CD4-positive, alpha-beta T cell treated with Interleukin-10 for 1 hour (primary cell): ENCODE data around the gene BMP8A.
"Not testable (repeated sequence)": the region's sequence is repeated elsewhere in the genome, so short reads cannot be mapped to it uniquely, and the experiment has no call there.

ENCODE experiments used
- DNase-seq: peaks from one replicate; pipeline ENCODE4 v3.0.0-alpha.2; 2020

The BMP8A gene

GRCh38 chr1:39508266-39508665, 16.8 kb downstream of the BMP8A start:
- DNase-seq, result no peak

GRCh38 chr1:39508857-39509305, 17.4 kb downstream of the BMP8A start:
- no peak for DNase-seq

DNA sequence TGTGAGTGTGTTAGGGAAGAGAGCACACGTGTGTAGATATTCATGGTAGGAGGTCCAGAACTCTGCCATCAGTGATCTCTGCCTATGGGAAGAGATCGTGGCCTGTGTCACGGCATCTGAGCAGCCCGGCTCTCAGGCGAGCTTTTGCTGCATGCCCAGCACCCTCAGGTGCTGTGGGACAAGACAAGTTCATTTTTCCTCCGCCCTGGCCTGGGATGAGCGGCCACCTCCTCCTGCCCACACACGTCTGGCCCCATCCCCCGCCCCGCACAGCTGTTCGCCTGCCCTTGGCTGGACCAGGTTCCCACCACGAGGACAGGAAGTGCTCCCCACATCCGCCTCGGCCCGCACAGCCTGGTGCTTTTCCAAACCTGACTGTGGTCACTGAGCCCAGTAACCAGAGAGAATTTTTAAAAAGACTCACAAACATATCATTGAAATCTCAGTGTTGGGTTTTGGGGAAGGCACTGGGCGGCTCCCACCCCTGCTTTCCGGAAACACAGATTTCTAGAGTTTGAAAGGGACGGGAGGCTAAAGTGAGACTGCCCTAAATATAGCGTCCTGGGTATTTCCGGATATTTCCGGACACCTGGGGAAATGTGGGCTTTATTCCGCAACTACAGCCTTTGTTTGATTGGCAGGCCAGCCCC, 18.0 kb downstream of the BMP8A start:
- peak; percentile 29 for DNase-seq

GRCh38 chr1:39510570-39511186, 19.2 kb downstream of the BMP8A start:
- not testable (repeated sequence) for DNase-seq

DNA sequence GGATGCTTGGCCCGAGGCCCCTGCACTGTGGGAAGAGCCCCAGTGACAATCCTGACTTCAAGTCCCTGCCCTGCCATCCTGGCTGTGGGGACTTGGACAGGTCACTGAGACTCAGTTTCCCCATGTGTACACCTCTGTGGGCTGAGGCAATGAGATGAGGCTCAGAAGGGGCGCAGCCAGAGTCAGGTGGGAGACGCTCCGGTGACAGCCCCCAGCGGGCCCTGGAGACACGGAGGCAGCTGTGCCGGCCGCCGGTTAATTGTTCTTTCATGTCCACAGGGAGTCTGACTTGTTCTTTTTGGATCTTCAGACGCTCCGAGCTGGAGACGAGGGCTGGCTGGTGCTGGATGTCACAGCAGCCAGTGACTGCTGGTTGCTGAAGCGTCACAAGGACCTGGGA, 20.0 kb downstream of the BMP8A start:
- DNase-seq, result not testable (repeated sequence)

DNA sequence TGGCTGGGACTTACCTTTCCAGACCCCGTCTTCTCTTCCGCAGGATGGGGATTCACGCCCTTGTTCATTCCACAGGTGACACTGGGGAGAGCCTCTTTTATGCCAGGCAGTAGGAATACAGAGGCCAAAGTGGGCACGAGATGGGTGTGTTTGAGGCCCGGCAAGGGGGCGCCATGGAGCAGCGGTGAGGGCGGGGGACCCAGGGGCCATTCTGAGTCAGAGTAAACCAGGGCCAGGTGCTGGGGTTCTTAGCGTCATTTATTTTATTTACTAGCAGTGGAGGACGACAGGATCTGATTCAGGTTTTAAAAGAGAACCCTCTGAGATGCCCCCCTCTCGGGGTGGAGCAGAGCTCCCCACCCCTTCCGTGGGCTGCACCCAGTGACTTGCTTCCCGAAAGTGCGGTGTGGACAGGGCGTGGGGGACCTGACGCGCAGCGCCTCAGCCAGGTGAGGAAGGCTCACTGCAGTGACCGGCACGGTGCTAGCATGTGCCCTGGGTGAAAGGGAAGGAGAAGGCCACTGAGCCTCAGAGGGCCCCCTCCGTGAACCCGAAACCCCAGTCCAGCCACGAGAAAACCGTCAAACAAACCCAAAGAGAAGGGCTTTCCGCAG, 20.9 kb downstream of the BMP8A start:
- DNase-seq, result not testable (repeated sequence)

DNA sequence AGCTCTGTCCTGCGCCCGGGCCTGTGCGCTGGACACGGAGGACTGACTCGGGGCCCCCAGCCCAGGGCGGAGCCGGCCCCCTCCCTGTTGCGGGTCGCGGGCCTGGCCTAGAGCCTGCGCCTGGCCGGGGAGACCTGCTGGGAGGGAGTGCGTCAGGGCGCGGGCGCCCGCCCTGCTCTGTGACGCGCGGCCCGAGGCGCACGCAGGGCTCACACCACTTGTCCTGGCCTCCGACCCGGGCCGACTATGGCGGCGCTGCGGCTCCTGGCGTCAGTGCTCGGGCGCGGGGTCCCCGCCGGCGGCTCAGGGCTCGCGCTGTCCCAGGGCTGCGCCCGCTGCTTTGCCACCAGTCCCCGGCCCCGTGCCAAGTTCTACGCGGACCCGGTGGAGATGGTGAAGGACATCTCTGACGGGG, 23.3 kb downstream of the BMP8A start:
- not testable (repeated sequence) for DNase-seq

DNA sequence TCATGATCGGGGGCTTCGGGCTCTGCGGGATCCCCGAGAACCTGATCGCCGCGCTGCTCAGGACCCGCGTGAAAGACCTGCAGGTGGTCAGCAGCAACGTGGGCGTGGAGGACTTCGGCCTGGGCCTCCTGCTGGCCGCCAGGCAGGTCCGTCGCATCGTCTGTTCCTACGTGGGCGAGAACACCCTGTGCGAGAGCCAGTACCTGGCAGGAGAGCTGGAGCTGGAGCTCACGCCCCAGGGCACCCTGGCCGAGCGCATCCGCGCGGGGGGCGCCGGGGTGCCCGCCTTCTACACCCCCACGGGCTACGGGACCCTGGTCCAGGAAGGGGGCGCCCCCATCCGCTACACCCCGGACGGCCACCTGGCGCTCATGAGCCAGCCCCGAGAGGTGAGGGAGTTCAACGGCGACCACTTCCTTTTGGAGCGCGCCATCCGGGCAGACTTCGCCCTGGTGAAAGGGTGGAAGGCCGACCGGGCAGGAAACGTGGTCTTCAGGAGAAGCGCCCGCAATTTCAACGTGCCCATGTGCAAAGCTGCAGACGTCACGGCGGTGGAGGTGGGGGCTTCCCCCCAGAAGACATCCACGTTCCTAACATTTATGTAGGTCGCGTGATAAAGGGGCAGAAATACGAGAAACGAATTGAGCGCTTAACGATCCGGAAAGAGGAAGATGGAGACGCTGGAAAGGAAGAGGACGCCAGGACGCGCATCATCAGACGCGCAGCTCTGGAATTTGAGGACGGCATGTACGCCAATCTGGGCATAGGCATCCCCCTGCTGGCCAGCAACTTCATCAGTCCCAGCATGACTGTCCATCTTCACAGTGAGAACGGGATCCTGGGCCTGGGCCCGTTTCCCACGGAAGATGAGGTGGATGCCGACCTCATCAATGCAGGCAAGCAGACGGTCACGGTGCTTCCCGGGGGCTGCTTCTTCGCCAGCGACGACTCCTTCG, 24.0 kb downstream of the BMP8A start:
- not testable (repeated sequence) for DNase-seq

DNA sequence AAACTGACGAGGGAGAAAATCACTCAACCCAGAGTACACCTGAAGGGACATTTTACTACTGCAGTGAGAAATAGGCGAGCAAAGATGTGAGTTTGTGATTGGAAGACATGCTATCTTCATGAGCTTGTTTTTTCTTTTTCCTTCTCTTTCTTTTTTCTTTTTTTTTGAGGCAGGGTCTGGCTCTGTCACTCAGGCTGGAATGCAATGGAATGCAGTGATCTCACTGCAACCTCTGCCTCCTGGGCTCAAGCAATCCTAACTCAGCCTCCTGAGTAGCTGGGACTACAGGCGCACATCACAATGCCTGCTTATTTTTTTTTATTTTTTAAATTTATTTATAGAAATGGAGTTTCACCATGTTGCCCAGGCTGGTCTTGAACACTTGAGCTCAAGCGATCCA, 25.4 kb downstream of the BMP8A start:
- DNase-seq, result not testable (repeated sequence)

DNA sequence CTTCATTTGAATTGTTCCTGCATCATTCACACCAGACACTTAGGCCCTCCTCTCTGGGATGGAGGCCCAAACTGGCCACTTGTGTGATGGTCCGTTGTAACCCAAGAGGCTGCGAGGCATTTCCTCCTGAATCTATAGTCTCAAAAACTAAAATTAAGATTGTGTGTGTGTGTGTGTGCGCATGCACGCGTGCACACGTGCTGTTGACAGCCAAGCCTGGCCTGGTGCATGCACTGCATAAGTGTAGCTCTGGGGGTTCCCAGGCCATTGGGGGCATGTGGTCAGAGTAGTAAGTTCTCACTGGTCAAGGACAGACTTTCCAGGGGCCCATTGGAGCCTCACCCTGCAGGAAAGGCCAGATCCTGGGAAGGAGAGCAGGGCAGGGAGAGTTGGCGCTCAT, 26.5 kb downstream of the BMP8A start:
- not testable (repeated sequence) for DNase-seq

GRCh38 chr1:39519376-39519775, 27.9 kb downstream of the BMP8A start:
- DNase-seq, result not testable (repeated sequence)

GRCh38 chr1:39522221-39522620, 30.8 kb downstream of the BMP8A start:
- DNase-seq, result not testable (repeated sequence)

DNA sequence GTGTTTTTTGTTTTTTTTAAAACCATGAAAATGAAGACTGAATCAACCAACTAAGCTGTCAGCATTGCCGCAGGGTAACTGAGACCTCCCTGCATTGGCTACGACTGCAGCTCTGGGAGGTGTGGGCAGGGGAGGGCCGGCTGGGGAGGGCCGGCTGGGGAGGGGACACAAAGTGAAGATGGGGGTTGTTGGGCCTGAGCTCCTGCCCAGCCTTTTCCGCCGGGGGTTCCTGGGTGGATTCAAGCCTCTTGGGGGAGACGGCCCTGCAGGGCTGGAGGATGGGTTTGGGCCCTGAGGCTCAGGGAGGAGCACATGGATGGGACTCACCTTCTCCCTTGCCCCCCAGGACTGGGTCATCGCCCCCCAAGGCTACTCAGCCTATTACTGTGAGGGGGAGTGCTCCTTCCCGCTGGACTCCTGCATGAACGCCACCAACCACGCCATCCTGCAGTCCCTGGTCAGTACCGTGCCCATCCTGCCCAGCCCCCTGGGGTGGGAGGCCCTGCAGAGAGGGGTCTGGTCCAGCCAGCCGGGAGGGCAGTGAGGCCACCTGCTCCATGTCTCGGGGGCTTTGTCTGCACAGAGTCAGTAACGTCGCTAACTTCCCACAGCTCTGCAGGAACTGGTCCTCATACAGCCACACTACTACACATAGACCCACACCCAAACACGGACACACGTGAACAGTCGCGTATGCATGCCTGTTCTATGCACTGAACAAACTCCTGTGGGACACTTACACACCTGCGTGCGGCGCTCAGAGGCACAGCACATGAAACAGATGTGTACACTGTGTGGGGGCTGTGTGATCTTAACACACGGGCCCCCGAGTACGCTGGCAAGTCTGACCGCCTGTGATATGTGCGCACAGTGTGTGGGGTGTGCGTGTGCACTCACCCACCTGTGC, 31.5 kb downstream of the BMP8A start:
- no peak for DNase-seq

DNA sequence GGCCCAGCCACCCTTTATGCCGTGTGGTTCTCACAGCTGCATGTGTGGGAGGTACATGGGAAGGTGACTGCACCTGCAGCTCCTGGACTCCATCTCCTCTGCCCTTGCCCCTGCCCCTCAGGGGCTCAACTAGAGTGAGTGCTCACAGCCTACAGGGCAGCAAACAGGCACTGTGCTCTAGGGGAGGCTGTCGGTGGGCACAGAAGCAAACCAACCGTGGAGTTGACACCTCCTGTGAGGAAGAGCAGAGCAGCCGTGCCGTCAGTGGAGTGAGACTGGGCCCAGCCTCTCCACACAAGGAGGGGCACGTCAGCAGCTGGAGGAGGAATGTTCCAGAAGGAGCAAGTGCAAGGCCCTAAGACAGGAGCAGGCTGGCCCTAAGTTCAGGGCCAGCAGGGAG, 32.7 kb downstream of the BMP8A start:
- DNase-seq, result no peak

DNA sequence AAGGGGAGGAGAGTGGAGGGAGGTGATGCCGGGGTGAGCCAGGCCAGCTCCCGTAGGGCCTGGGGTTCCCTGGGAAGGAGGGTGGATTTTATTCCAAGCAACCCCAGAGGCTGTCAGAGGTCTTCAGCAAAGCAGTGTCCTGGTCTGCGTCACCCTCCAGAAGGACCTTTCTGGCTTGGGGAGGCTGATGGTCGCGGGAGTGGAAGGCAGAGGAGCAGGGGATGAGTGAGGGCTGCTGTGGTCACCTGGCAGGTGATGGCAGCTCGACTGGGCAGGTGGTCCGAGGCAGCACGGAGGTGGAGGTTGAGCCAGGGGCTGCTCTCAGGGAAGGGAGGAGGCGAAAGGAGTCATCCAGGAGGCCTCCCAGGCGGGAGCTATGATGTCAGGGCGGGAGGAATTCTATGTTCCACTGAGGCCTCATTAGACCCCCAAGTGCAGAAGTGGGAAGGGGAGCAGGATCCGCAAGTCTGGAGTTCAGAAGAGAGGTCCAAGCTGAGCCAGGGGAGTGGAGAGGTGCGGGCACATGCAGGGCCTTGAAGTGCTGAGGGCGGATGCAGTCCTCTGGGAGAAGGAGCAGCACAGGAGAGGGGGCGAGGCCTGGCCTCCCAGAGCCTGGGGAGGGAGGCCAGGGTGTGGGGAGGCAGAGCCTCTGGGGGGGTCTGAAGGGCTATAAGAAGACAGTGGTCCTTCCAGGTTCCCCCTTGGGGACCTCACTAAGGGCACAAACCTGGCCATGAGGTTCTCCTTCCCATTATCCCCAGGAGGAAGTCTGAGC, 33.3 kb downstream of the BMP8A start:
- DNase-seq, result no peak

DNA sequence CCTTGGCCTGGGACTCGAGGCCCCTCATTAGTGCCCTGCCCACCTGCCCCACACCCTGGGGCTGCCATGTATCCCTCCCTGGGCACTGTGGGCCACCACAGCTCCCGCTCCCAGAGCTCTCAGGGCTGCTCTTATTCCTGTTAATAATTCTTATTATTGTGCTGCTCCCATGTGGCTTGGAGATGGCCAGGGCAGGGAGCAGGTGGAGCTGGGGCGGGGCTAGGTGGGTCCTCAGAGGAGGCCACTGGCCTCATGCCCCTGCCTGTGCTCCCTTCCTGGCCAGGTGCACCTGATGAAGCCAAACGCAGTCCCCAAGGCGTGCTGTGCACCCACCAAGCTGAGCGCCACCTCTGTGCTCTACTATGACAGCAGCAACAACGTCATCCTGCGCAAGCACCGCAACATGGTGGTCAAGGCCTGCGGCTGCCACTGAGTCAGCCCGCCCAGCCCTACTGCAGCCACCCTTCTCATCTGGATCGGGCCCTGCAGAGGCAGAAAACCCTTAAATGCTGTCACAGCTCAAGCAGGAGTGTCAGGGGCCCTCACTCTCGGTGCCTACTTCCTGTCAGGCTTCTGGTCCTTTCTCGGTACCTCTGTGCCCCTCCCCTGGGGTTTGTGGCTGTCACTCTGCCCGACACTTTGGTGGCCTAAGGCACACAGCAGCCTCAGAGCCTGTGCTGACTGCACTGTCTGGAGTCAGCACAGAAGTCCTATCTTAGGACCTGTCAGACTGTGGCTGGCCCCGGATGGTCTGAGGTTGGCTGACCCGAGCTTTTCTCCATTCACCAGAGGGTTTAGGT, 34.1 kb downstream of the BMP8A start:
- peak; percentile 61 for DNase-seq

DNA sequence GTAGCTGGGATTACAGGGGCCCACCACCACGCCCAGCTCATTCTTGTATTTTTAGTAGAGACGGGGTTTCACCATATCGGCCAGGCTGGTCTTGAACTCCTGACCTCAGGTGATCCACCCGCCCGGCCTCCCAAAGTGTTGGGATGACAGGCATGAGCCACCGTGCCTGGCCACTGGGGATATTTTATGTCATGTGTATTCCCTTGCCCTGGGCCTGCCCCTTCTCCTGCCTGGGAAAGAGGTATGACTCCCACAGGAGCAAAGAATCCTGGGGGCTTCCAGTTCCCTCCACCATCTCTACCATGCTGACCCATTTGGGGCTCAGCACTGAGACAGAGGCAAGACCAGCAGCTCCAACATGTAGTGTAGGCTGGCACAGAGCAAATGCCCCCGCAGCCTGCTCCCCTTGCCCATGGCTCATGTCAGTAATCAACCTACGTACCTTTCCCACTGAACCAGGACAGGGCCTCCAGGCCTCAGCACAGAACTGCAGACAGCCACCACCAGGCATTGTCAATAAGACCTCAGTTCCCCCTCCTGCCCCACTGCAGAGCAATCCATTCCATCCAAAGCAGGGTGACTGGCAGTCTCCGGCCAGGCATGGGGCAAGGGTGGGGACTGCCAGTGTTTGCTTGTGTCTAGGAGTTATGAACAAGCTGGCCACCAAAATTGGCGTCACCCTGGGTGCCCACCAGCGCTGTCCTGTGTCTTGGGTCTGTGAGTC, 35.2 kb downstream of the BMP8A start:
- no peak for DNase-seq

GRCh38 chr1:39527190-39527579, 35.7 kb downstream of the BMP8A start:
- DNase-seq, result not testable (repeated sequence)

DNA sequence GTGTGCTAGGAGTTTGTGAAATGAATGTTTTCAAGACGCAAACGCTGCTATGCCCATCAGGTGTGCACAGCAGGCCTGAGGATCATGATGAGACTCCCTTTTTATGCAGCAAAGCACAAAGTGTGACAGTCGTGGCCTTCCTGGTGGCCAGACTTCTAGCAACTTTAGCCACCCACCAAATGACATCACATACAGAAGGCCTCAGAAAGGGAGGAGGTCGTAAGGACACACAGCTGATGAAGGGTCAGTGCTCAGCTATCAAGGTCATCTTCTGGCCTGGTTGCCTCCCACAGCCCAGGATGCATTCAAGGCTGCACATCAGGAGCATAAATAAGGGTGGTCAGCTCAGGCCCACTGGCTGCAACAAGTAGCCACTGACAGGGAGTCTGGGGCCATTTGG, 36.6 kb downstream of the BMP8A start:
- no peak for DNase-seq
